Hepatocyte (in vitro differentiated cells): Measurements from ENCODE around the gene MTFP1. TPM values are rescaled to one million over a fixed set of nuclear protein-coding genes. Genes with fewer than 3 reads are reported as not detected.

Experiments
- DNase-seq: peaks from one replicate; pipeline ENCODE4 v3.0.0-alpha.2; 2016; ENCODE audit warnings: low spot score
- H2AFZ ChIP-seq: fragments of 200-600 bp; sonication (generic); 2 replicates; pipeline ENCODE4 v1.6.0; 2016; ENCODE audit warnings: antibody characterized with exemption, mild to moderate bottlenecking
- H3K27ac ChIP-seq: fragments of 200-600 bp; sonication (generic); 2 replicates; pipeline ENCODE4 v1.5.1; 2016; ENCODE audit warnings: mild to moderate bottlenecking
- H3K27me3 ChIP-seq: fragments of 200-600 bp; sonication (generic); 2 replicates; pipeline ENCODE4 v1.6.1; 2016
- H3K36me3 ChIP-seq: fragments of 200-600 bp; sonication (generic); replicated peaks from 2 replicates; pipeline ENCODE4 v1.5.1; 2016; ENCODE audit warnings: low read depth; ENCODE audit not compliant: insufficient read depth
- H3K4me1 ChIP-seq: fragments of 200-600 bp; sonication (generic); 2 replicates; pipeline ENCODE4 v1.5.1; 2016; ENCODE audit warnings: mild to moderate bottlenecking, moderate library complexity; ENCODE audit not compliant: insufficient read depth
- H3K4me2 ChIP-seq: fragments of 200-600 bp; sonication (generic); 2 replicates; pipeline ENCODE4 v1.6.0; 2016
- H3K4me3 ChIP-seq: fragments of 200-600 bp; sonication (generic); 2 replicates; pipeline ENCODE4 v1.5.1; 2016; ENCODE audit warnings: mild to moderate bottlenecking
- H3K79me2 ChIP-seq: fragments of 200-600 bp; sonication (generic); 2 replicates; pipeline ENCODE4 v1.6.0; 2017; ENCODE audit warnings: mild to moderate bottlenecking
- H3K9me2 ChIP-seq: fragments of 200-600 bp; sonication (generic); replicated peaks from 2 replicates; pipeline ENCODE4 v1.6.0; 2017; ENCODE audit warnings: mild to moderate bottlenecking; ENCODE audit not compliant: insufficient read depth
- H3K9me3 ChIP-seq: fragments of 200-600 bp; sonication (generic); 2 replicates; pipeline ENCODE4 v1.5.1; 2016; ENCODE audit warnings: low read depth, mild to moderate bottlenecking
- H4K20me1 ChIP-seq: fragments of 200-600 bp; sonication (generic); 2 replicates; pipeline ENCODE4 v1.6.0; 2016; ENCODE audit warnings: mild to moderate bottlenecking; ENCODE audit not compliant: insufficient read depth, poor library complexity, severe bottlenecking
- CTCF ChIP-seq: fragments of 200-600 bp; sonication (generic); IDR thresholded peaks from 2 replicates; pipeline ENCODE4 v1.5.1; 2016; ENCODE audit warnings: antibody characterized with exemption, mild to moderate bottlenecking; ENCODE audit not compliant: poor library complexity
- EZH2 ChIP-seq: fragments of 200-600 bp; sonication (generic); IDR thresholded peaks from 2 replicates; pipeline ENCODE4 v1.6.1; 2016; ENCODE audit warnings: antibody characterized with exemption, mild to moderate bottlenecking, borderline replicate concordance
- EZH2phosphoT487 ChIP-seq: fragments of 200-600 bp; sonication (generic); IDR thresholded peaks from one replicate; pipeline ENCODE4 v1.6.1; 2018; ENCODE audit warnings: antibody characterized with exemption, mild to moderate bottlenecking, low read depth, moderate library complexity; ENCODE audit not compliant: unreplicated experiment, severe bottlenecking
- WGBS: methylation state at CpG from one replicate; pipeline ENCODE4 v1.1.6; 2016; ENCODE audit warnings: low lambda C conversion rate; ENCODE audit errors: missing lambda C conversion rate; 5-methylcytosine and 5-hydroxymethylcytosine counted together
- polyA plus RNA-seq: library from polyadenylated mRNA; unstranded; fragments of >200 nt; fragmentation: Nextera tagmentation; extraction: Ambion mirVana; gene quantifications from 2 replicates; pipeline ENCODE4 v1.2.1, GENCODE V29; 2016
- total RNA-seq: library from RNA; depleted of rRNA; stranded (reverse); fragments of >200 nt; gene quantifications from 2 replicates; pipeline ENCODE4 v1.2.3, GENCODE V29; 2014

MTFP1 gene
- total and polyA plus RNA-seq, 2 experiments from 2014 or later, result 16.3 to 22.3 TPM

- no peak for DNase-seq
- Histone ChIP-seq H3K4me1 (no peaks in the 10 kb centered on the region), H3K4me2 (no peak overlapping the region), H3K79me2 (no peaks in the 10 kb centered on the region), H3K27me3 (no peaks in the 10 kb centered on the region), H3K4me3 (no peak overlapping the region), H4K20me1 (no peaks in the 10 kb centered on the region), H3K36me3 (no peaks in the 10 kb centered on the region), H3K9me3 (no peaks in the 10 kb centered on the region), H3K27ac (no peak overlapping the region), H3K9me2 (no peaks in the 10 kb centered on the region), H2AFZ (no peak overlapping the region)
- WGBS, result 73% methylated on average over 4 of the region's 4 CpGs
- TF ChIP-seq EZH2phosphoT487 (no peak), CTCF (no peak), EZH2 (no peak)
These were observed 19.8 kb upstream of the MTFP1 start for GRCh38 chr22:30405731-30406130.

GRCh38 chr22:30406400-30406799, 19.2 kb upstream of the MTFP1 start:
- 97% methylated on average over 6 of the region's 6 CpGs for WGBS
- Histone ChIP-seq H4K20me1 (no peaks in the 10 kb centered on the region), H3K4me3 (no peak overlapping the region), H3K4me1 (no peaks in the 10 kb centered on the region), H2AFZ (no peak overlapping the region), H3K9me2 (no peaks in the 10 kb centered on the region), H3K9me3 (no peaks in the 10 kb centered on the region), H3K27ac (no peak overlapping the region), H3K79me2 (no peaks in the 10 kb centered on the region), H3K36me3 (no peaks in the 10 kb centered on the region), H3K27me3 (no peaks in the 10 kb centered on the region), H3K4me2 (no peak overlapping the region)
- DNase-seq, result no peak
- TF ChIP-seq EZH2phosphoT487 (no peak), EZH2 (no peak), CTCF (no peak)

DNA sequence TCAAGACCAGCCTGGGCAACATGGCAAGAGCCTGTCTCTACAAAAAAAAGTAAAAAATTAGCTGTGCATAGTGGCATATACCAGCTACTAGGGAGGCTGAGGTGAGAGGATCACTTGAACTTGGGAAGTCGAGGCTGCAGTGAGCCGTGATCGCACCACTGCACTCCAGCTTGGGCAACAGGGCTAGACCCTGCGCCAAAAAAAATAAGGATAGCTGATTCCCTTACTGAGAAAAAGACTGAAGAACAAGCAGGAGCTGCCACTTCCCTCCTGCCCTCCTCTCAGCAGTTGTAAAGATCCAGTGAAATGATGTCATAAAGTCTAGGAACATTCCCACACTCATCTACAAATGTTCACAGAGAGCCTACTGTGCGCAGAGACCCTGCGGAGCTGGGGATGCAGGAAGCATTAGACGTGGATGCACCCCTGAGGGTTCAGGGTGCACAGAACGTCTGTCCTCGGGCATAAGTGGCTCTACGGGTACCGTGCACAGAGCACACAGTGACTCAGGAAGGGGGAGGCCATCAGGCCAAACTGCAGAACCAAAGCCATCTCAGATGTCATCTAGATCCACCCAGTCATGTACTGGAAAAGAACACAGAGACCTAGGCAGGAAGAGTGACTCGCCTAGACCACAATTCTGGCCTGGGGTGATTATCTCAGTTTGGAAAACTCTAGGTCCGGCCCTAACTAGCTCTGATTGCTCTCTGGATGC, 17.0 kb upstream of the MTFP1 start:
- WGBS, result 91% methylated on average over 13 of the region's 13 CpGs
- Histone ChIP-seq H3K27me3 (no peaks in the 10 kb centered on the region), H3K36me3 (no peaks in the 10 kb centered on the region), H3K79me2 (no peaks in the 10 kb centered on the region), H3K27ac (no peak overlapping the region), H2AFZ (no peak overlapping the region), H3K4me2 (no peak overlapping the region), H3K4me3 (no peak overlapping the region), H3K4me1 (no peaks in the 10 kb centered on the region), H4K20me1 (no peaks in the 10 kb centered on the region), H3K9me2 (no peaks in the 10 kb centered on the region), H3K9me3 (no peaks in the 10 kb centered on the region)
- TF ChIP-seq CTCF (no peak), EZH2phosphoT487 (no peak)
- DNase-seq, result no peak

- Histone ChIP-seq H3K9me3 (no peaks in the 10 kb centered on the region), H4K20me1 (no peaks in the 10 kb centered on the region), H3K27me3 (no peaks in the 10 kb centered on the region), H3K79me2 (no peaks in the 10 kb centered on the region), H3K9me2 (no peaks in the 10 kb centered on the region), H3K4me2 (no peak overlapping the region), H3K4me1 (peaks cover 6% of the 10 kb centered on the region), H3K36me3 (no peaks in the 10 kb centered on the region), H3K4me3 (no peak overlapping the region), H3K27ac (no peak overlapping the region), H2AFZ (no peak overlapping the region)
- DNase-seq, result no peak
- TF ChIP-seq EZH2phosphoT487, result no peak
- no peak for TF ChIP-seq CTCF
- no peak for TF ChIP-seq EZH2
- WGBS, result 86% methylated on average over 3 of the region's 3 CpGs
These were observed 13.8 kb upstream of the MTFP1 start for GRCh38 chr22:30411780-30412179.
